Measurements from ENCODE around the gene MYRF. TPM values are rescaled to one million over a fixed set of nuclear protein-coding genes. Genes with fewer than 3 reads are reported as not detected.

MYRF gene
- polyA plus RNA-seq, 5 donors = 20.7 to 39.0 (median 28.7) TPM

DNA sequence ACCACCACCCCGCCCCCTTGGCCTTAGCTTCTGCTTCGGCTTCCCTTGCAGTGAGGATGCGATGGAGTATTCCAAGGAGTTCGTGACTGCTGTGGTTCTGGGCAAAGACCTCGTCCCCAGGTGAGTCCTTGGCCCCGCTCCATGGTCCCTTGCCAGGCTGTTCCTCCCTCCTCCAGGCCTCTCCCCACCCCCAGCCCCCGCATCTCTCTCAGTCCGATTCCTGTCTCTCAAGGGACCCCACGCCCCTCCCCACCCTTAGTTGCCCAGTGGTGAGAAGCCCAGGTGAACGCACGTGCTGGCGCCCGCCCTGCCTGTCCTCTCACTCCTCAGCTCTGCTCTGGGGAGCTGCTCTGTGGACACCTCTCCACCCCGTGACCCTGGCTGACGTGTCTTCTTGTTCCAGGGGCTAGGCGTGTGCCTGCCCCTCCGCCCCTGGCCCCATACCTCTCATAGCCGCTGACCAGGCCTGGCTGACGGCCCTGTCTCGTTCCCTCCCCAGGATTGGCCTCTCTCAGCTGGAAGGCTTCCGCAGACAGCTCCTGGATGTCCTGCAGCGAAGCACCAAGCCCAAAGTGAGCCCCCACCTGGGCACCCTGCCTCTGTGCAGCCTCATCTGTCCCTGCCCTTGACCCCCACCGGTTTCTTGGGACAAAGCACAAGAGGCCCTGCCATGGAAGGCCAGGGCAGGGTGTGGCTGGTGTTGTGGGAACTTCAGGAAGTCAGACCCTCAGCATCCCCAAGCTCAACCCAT is 14.6 kb upstream of the MYRF start:
- DNase-seq = no peak

DNA sequence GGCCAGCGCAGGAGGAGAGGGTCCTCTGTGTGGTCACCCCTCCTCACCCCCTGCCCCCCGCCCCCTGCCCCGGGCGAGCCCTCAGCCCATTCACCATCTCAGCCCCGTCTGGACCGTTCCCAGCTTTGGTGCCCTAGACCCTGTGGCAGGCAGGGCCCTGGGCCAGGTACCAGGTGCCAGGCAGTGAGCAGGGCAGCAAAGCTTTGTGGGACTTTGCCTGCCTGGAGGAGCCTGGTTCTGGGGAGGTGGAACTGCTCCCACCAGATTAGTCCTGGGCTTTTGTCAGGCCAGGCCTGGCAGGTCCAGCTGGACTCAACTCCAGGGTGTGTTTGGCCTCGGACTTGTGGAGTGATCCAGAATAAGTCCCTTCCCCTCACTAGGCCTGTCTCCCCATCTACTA is 13.7 kb upstream of the MYRF start:
- no peak for DNase-seq

DNA sequence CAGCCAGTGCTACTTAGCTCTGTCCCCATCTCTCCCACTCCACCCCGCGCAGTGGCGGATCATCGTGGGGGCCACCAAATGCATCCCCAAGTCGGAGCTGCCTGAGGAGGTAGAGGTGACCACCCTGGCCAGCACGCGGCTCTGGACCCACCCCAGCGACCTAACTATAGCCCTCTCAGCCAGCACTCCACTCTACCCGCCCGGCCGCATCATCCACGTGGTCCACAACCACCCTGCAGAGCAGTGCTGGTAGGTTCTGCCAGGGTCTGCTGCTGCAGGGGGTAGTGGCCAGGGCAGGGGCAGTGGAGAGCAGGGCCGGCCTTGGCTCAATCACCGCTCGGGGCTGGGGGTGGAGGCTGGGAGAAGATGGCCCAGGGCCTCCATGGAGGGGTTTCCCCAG is 13.0 kb upstream of the MYRF start:
- DNase-seq = no peak

DNA sequence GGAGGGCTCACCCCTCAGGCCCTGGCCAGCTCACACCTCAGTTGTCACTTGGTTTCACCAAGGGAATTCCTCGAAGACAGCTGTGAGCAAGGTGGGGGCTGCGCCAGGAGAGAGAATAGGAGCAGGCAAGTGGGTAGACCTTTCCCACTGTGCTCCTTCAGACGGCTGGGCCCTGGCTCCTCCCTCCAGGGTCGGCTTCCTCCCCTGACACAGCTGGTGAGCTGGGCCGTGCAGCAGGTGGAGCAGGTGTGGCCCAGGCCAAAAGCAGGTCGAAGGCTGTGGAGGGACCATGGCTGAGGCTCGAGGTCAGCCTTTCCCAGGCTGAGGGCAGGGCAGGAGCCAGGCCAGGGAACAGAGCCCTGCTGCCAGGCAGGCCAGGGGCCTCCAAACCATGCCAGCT is 12.5 kb upstream of the MYRF start:
- DNase-seq = no peak

DNA sequence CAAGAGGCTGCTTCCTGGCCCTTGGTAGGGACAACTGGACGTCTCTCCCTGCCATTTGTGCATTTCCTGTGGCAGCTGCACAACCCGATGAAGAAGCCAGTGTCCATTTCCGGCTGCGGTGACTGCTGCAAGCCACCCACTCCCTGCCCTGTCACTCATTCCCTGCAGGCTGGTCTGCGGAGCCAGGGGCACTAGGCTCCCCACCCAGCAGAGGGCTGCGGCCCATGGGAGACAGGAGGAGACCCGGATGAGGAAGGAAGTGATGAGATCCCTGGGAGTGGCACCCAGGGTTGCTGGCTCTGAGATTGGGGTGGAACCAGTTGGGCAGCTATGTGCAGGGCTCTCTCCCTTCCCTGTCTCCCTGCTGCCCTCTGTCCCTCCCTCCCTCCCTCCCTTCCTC is 10.0 kb upstream of the MYRF start:
- no peak for DNase-seq

DNA sequence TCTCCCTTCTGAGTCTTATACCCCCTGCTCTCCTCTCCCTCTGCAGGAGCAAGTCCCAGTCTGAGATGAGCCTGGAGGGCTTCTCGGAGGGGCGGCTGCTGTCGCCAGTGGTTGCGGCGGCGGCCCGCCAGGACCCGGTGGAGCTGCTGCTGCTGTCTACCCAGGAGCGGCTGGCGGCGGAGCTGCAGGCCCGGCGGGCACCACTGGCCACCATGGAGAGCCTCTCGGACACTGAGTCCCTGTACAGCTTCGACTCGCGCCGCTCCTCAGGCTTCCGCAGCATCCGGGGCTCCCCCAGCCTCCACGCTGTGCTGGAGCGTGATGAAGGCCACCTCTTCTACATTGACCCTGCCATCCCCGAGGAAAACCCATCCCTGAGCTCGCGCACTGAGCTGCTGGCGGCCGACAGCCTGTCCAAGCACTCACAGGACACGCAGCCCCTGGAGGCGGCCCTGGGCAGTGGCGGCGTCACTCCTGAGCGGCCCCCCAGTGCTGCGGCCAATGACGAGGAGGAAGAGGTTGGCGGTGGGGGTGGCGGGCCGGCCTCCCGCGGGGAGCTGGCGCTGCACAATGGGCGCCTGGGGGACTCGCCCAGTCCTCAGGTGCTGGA is 8.8 kb upstream of the MYRF start:
- DNase-seq = no peak

DNA sequence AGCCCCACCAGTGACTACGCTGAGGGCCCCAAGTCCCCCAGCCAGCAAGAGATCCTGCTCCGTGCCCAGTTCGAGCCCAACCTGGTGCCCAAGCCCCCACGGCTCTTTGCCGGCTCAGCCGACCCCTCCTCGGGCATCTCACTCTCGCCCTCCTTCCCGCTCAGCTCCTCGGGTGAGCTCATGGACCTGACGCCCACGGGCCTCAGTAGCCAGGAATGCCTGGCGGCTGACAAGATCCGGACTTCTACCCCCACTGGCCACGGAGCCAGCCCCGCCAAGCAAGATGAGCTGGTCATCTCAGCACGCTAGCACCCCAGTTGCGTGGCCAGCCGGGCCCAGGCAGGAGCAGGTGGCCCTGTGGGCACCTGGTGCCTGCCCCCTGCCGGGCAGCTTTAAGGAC is 8.3 kb upstream of the MYRF start:
- DNase-seq = no peak

DNA sequence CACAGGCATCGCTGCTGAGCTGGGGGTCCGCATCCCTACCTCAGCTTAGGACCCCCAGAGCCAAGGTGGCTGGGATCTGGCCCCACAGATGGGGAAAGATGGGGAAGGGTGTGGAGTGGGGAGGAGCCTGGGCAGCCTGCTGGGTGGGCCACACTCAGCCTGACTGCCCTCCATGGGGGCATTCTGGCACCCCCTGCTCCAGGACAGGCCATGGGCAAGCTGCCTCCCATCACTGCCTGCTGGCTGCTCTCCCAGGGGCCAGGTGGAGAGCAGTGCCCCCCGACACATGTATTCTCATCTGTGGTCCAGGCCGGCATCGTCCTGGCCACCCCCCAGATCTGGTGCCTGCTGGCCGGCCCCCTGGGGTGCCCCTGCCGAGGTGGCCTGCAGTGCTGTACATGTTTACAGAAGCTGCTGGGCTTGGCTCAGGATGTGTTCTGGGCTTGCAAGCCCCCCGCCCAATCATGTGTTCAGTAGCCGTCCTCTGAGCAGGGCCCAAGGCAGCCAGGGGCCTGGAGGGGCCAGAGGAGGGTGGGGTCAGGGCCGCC is 7.8 kb upstream of the MYRF start:
- no peak for DNase-seq

DNA sequence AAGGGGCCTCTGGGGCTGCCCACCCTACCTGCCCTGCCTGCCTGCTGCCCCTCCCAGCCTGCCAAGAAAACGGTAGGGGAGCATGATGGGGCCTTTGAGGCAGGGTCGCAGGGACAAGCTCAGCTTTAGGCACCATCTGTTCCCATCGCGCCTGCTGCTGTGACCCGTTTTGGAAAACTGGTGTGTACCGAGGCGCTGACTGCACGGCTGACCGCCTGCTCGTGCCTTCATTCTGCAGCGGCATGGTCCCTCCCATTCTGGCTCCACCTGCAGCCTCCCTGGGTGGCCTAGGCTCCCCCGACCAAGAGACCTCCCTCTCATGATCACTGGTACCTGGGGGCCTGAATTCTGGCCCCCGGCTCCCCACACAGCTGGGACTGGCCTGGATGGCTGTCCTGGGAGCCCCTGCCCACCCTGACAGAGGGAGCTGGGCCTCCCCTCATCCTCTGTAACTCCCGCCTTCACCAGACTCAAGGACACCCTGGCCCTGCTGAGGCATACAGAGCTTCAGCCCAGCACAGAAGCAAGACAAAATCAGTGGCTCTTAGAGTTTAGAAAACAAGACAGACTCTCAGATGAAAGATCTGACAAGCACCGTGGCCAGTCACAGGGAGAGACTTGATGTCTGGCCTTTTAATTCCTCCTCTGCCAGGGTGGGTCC is 6.5 kb upstream of the MYRF start:
- no peak for DNase-seq

DNA sequence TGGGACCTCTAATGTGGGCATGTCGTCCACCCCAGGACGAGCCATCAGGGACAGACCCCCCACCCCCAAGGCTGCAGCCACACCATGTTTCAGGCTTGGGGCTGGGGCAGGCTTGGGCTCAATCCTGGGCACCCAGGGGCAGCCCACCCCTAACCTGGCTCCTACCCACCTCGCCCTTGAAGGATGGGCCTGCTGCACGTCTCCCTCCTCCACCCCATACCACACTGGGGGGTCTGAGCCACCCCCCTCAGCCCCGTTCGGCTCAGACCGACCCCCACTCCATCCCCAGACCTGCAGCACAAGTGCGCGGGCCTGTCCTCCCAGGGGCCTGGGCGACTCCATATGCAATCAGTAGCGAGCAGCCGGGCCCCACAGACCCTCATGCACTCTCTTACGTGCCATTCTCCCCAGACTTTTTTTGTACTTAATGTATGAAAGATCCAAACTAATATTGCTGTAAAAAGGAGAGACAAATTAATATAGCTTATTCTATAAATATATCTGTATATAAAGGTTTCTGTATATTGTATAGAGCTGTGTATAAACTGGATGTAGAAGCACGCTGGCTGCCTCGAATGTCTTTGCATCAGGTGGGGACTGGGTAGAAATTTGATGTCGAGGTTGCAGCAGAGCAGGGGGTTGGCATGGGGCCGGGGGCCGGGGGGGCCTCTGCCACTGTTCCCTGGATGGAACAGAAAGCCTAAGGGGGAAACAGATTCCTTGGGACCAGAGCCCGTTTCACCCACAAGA is 5.8 kb upstream of the MYRF start:
- no peak for DNase-seq

DNA sequence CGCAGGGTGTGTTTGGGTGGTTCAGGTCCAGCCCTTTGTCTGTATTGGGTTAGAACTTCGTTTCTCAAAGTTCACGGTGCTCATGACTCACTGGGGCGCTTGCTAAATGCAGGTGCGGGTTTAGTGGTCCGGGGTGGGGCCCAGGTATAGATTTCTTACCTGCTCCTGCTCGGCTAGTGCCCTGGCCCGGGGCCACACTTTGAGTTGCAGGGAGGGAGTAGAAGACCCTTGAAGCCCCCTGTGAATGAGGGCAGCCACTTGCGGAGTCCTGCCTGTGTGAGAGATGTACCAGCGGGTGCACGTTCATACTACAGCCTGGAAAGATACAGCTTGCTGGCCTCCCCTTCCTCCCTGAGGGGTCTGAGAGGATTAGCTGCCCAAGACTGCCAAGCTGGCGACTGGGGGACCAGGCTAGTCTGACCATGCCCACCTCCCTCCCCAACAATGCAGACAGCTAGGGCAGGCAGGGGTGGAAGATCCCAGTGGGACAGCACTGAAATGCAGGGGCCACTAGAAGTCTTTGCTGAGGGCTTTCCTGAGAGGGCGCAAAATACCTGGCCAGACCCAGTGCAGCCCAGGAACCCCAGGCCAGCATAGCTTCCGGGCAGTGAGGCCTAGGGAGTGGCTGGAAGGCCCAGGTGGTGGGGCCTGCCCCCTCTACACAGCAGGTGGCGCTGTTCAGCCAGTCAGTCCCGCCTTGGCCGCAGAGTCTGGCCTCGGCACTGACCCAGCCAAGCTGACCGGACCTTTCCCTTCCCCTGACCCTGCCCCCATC is 5.1 kb upstream of the MYRF start:
- no peak for DNase-seq

DNA sequence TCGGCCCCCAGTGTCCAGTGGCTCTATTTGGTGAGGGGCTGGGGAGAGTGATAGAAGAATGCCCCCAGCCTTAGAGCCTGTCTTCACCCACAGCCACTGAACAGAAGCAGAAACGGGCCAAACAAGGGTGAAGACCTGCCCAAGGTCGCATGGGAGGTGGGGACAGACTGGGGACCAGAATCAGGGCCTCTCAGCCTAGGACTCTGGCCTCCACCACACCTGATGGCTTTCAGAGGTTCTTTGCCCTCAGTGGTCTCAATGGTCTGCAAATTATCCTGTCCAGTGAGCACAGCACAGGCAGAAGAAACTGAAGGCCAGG is 4.5 kb upstream of the MYRF start:
- no peak for DNase-seq

DNA sequence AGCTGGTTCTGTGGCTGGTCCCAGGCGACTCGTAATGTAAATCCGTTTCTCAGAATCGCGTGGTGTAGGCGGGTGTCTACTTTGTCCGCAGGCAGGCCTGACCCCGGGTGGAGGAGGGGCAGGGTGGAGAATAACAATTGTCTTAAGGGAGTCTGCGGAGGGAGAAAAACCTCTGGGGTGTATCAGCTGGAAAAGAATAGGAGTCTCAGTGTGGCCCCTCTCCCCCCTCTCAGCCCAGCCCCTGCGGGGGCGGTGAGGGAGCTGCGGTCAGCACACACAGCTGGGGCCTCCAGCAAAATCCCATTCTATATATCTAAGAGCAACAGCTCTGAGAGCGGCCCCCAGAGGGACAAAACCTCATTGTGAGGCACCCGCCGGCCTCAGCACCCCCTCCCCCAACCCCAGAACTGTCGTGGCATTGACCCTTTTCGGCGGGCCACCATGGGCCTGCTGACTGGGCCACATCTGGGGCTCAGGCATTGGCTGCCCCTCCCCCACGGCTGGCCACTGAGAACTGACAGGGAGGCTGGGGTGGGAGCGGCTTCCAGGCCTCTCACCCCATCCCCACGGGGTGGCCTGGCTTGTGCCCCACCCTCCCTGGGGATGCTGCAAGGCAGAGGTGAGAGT is 2.7 kb upstream of the MYRF start:
- DNase-seq = no peak

DNA sequence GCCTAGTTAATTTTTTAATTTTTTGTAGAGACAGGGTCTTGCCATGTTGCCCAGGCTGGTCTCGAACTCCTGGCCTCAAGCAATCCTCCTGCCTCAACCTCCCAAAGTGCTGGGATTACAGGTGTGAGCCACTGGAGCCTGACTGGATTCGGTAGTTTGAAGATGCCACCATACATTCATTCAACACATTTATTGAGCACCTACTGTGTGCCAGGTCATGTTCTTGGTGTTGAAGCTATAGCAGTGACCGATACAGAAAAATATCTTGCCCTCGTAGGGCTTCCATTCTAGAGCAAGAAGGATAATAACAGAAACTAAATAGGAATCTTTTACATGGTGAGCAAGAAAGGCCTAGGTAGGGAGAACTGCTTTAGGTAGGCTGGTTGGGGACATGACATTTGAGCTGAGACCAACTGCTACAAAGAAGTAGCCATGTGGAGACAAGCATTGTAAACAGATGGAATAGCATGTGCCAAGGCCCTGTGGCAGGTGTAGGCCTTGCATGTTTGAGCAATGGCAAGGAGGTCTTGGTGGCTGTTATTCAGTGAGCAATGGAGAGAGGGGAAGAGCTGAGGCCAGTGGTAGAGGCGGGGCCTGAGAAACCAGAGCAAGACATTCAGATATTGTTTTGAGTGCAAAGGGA is 1.7 kb upstream of the MYRF start:
- DNase-seq = no peak

DNA sequence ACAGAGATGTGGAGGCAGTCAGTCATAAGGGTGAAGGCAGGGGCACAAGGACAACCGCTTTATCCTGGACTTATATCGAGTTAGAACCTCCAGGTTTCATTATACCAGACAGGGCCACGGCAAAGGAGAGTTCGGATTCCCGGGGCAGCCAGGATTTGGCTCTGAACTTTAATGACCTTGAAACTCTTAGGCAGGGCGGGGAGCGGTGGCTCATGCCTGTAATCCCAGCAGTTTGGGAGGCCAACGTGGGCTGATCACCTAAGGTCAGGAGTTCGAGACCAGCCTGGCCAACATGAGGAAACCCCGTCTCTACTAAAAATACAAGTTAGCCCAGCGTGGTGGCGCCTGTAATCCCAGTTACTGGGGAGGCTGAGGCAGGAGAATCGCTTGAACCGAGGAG is 1.1 kb upstream of the MYRF start:
- DNase-seq = no peak

DNA sequence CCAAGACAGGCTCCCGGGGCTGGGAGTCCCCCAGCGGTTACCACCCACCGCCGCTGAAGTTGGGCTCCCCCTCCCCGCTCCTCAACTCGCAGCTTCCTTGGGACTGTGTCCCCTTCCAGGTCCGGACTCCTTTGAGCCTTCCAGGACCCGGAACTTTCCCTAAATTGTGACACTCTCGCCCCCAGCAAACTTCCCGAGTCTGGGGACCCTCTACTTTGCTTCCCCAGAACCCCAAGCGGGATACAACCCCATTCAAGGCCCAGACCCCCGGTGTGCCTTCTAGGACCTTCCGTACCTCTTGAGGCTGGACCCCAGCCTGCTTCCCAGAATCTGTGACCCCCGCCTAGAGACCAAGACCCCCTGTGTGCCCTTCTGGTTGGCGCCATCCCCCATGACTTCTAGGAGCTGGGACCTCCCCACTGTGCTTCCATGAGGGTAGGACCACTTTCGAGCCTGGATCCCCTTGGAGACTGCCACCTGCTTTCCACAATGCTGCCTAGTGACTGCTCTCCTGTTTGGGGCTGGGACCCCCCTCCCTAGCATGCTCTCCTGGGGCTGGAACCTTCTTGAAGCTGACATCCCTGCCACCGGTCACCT is 587 bp downstream of the MYRF start:
- DNase-seq = no peak

DNA sequence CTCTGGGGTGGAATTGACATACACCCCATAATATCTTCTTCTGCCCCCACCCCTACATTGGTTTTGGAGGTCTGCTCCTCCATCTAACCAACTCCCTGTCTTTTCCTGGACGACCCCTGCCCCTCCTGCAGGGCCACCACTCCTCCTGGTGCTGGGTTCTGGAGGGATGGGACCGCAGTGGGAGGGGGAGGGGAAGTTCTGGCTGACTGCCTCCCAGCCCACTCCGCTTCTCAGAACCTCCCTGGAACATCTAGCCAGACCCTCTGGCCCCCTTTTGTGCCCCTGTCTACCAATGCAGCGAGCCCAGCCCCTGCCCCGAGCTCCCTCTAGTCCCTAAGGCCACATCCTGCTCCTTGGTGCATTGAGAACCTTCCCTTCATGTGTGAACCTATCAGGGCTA is 1.2 kb downstream of the MYRF start:
- no peak for DNase-seq

DNA sequence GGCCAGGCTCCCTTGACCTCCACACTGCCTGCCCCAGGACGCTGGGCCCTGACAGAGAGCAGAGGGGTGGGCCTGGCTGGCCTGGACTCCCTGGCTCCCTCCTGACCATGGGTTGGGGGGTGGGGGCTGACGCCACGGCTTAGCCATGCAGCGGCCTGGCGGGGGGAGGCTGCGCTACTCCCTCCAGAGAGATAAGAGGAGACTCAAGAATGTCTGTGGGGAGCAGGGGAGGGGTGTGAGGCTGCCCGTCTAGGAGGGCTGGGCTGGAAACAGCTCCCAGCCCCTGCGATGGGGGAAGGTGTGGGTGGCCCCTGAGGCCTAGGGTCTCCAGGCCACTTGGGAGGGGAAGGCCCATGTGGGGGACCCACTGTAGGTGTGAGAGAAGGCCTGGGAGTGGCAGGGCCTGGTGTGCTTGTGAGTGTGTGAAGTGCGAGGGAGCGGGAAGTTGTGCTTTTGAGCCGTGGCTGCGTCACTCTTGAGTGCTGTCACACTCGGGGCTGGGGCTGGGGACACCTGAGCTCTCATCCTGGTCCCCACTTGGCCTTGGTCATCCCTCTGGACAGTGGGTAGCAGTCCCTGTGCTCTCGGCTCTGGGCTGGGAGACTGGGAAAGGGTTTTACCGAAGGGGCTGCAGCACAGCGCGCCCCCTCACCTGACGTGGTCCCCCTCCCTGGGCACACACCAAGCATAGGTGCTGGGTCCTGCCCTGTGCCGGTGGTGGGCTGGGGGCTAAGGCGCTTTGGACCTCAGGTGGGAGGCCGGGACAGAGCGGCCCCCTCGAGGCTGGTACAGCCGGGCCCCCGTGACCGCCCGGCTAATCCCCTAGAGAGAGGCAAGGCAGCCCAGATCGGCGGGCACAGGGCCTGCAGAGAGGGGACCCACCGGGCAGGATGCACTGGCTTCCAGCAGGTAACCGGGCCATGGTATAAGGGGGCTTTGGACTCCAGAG is 2.4 kb downstream of the MYRF start:
- no peak for DNase-seq

DNA sequence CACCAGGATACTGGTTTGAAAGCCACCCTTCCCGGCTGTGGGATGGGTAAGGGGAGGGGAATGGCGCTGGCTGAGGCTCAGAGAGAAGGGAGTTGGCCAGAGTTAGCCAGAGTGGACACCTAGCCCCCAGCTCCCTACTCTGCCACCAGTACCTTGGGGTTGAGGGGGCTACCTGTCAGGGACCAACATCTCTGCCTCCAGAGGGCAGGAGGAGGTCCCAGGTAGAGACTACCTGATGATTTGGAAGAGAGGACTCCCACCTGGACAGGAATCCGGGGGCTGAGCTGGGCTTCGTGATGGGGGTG is 3.7 kb downstream of the MYRF start:
- no peak for DNase-seq

Measured in right lung (tissue), 5 donors.